IMR-90 (cell line): ENCODE results near the gene TMEM176B. TPM values are rescaled to one million over a fixed set of nuclear protein-coding genes. Genes with fewer than 3 reads are reported as not detected.

Experiments
- ATAC-seq: fragments of 200-7000 bp; cut with Tn5 transposase; 2 replicates; pipeline ENCODE4 v1.9.1; 2020; ENCODE audit warnings: low read depth, mild to moderate bottlenecking, moderate library complexity
- BruUV-seq: library from RNA; stranded (reverse); fragments of 400-500 nt; replicated peaks from 2 replicates; lab custom pipeline; 2021; lab: Mats Ljungman, UMichigan
- CTCF ChIA-PET: fragments of 300-600 bp; formaldehyde crosslinking; extraction: SDS; loops from one replicate; lab custom pipeline; 2021; ENCODE audit warnings: antibody characterized with exemption; lab: Yijun Ruan, JAX
- POLR2A ChIA-PET: fragments of 300-600 bp; sonication (Branson Sonifier 250); formaldehyde crosslinking; loops from one replicate; lab custom pipeline; 2022; ENCODE audit warnings: antibody characterized with exemption; ENCODE audit not compliant: unreplicated experiment; lab: Charles Lee
- DNase-seq: peaks from one replicate; pipeline ENCODE4 v3.0.0; 2013
- H2AFZ ChIP-seq: replicated peaks from 2 replicates; pipeline ENCODE3; 2013; ENCODE audit warnings: low read length, mild to moderate bottlenecking; ENCODE audit not compliant: poor library complexity
- H2AK5ac ChIP-seq: 2 replicates; pipeline ENCODE4 v1.6.1; 2013; ENCODE audit warnings: low read depth, low read length, inconsistent platforms
- H2AK9ac ChIP-seq: replicated peaks from 2 replicates; pipeline ENCODE3; 2013; ENCODE audit warnings: mild to moderate bottlenecking, low read depth, low read length, moderate library complexity; ENCODE audit not compliant: poor library complexity
- H2BK120ac ChIP-seq: 2 replicates; pipeline ENCODE4 v1.6.1; 2013; ENCODE audit warnings: low read depth, low read length, inconsistent platforms
- H2BK15ac ChIP-seq: 3 replicates; pipeline ENCODE4 v1.6.1; 2013; ENCODE audit warnings: low read depth, low read length, inconsistent platforms
- H2BK20ac ChIP-seq: 2 replicates; pipeline ENCODE4 v1.6.1; 2013; ENCODE audit warnings: low read depth, mild to moderate bottlenecking, inconsistent platforms, low read length, moderate library complexity
- H2BK5ac ChIP-seq: 2 replicates; pipeline ENCODE4 v1.6.1; 2013; ENCODE audit warnings: mild to moderate bottlenecking, low read depth, low read length, inconsistent platforms; ENCODE audit not compliant: poor library complexity, severe bottlenecking
- H3K14ac ChIP-seq: replicated peaks from 2 replicates; pipeline ENCODE4 v1.6.1; 2013; ENCODE audit warnings: low read depth, low read length, inconsistent platforms
- H3K18ac ChIP-seq: 2 replicates; pipeline ENCODE4 v1.6.1; 2013; ENCODE audit warnings: low read depth, low read length, control low read depth
- H3K23ac ChIP-seq: 2 replicates; pipeline ENCODE4 v1.6.1; 2013; ENCODE audit warnings: low read depth, low read length, inconsistent platforms
- H3K27ac ChIP-seq: 2 replicates; pipeline ENCODE4 v1.5.1; 2013; ENCODE audit warnings: mild to moderate bottlenecking, control low read depth, low read length; ENCODE audit not compliant: insufficient read depth
- H3K27me3 ChIP-seq: 2 replicates; pipeline ENCODE4 v1.6.1; 2013; ENCODE audit warnings: low read length; ENCODE audit not compliant: control insufficient read depth, insufficient read depth
- H3K36me3 ChIP-seq: 2 replicates; pipeline ENCODE4 v1.6.1; 2013; ENCODE audit warnings: low read length, mixed read lengths; ENCODE audit not compliant: control insufficient read depth, insufficient read depth
- H3K4ac ChIP-seq: 2 replicates; pipeline ENCODE4 v1.6.1; 2013; ENCODE audit warnings: low read depth, low read length, inconsistent platforms
- H3K4me1 ChIP-seq: 2 replicates; pipeline ENCODE4 v1.6.1; 2013; ENCODE audit warnings: low read length, mixed read lengths; ENCODE audit not compliant: control insufficient read depth, insufficient read depth
- H3K4me2 ChIP-seq: 2 replicates; pipeline ENCODE4 v1.6.1; 2013; ENCODE audit warnings: low read depth, mild to moderate bottlenecking, control low read depth, low read length, moderate library complexity
- H3K4me3 ChIP-seq: 2 replicates; pipeline ENCODE4 v1.5.1; 2013; ENCODE audit warnings: low read depth, mild to moderate bottlenecking, control low read depth, low read length, moderate library complexity; ENCODE audit not compliant: insufficient read depth
- H3K56ac ChIP-seq: 2 replicates; pipeline ENCODE4 v1.6.1; 2013; ENCODE audit warnings: low read length, inconsistent platforms; ENCODE audit not compliant: insufficient read depth; ENCODE audit errors: extremely low read depth
- H3K79me1 ChIP-seq, 2 experiments: 2 replicates each; pipeline ENCODE4 v1.6.1; 2013; ENCODE audit warnings: low read length in 2 of 2, inconsistent platforms in 1 of 2, low read depth in 1 of 2
- H3K9ac ChIP-seq: 2 replicates; pipeline ENCODE4 v1.6.1; 2013; ENCODE audit warnings: low read depth, low read length, control low read depth
- H3K9me1 ChIP-seq: 2 replicates; pipeline ENCODE4 v1.6.1; 2013; ENCODE audit warnings: low read length, inconsistent platforms; ENCODE audit not compliant: insufficient read depth
- H3K9me3 ChIP-seq: 2 replicates; pipeline ENCODE4 v1.6.1; 2013; ENCODE audit warnings: low read length; ENCODE audit not compliant: control insufficient read depth, insufficient read depth
- H4K20me1 ChIP-seq: 2 replicates; pipeline ENCODE4 v1.6.1; 2013; ENCODE audit warnings: low read length, inconsistent platforms; ENCODE audit not compliant: insufficient read depth
- H4K5ac ChIP-seq: 2 replicates; pipeline ENCODE4 v1.6.1; 2013; ENCODE audit warnings: mild to moderate bottlenecking, low read depth, low read length, control low read depth
- H4K8ac ChIP-seq, 2 experiments: 2 replicates each; pipeline ENCODE4 v1.6.1; 2013; ENCODE audit warnings: low read depth in 2 of 2, low read length in 2 of 2, control low read depth in 1 of 2, inconsistent platforms in 1 of 2
- H4K91ac ChIP-seq: 2 replicates; pipeline ENCODE4 v1.6.1; 2013; ENCODE audit warnings: low read depth, low read length, inconsistent platforms; ENCODE audit not compliant: insufficient read depth
- CEBPB ChIP-seq: IDR thresholded peaks from 2 replicates; pipeline ENCODE4 v1.6.1; 2012; ENCODE audit warnings: low read depth, low read length, improper control_type of control experiment
- WGBS, 2 experiments: methylation state at CpG; one replicate each; pipeline versions ENCODE4 v1.1.5 to v1.1.7; 2013; ENCODE audit warnings: missing lambda C conversion rate in 2 of 2; ENCODE audit not compliant: insufficient read length in 1 of 2; ENCODE audit errors: extremely low coverage in 2 of 2; 5-methylcytosine and 5-hydroxymethylcytosine counted together
- dilution Hi-C: fragments of 300-500 bp; cut with HindIII; formaldehyde crosslinking; loops from one replicate; pipeline ENCODE4 v1.14.3; 2018; ENCODE audit warnings: low sequenced_read_pairs; ENCODE audit not compliant: unreplicated experiment
- in situ Hi-C: fragments of 300-500 bp; cut with MboI; formaldehyde crosslinking; loops from 3 replicates; pipeline ENCODE4 v1.14.3; 2019; ENCODE audit warnings: low sequenced_read_pairs, inconsistent platforms, mixed read lengths
- intact Hi-C: fragments of 100-400 bp; cut with micrococcal nuclease; formaldehyde crosslinking; loops from 2 replicates; pipeline ENCODE4 v1.10.0; 2022
- polyA plus RNA-seq, 3 experiments: library from polyadenylated mRNA; depleted of rRNA; stranded (reverse); fragments of >200 nt; gene quantifications; 2 replicates each; pipeline ENCODE4 v1.2.3, GENCODE V29; 2012; ENCODE audit warnings: low replicate concordance in 1 of 3
- total RNA-seq: library from RNA; depleted of rRNA; stranded (reverse); fragments of >200 nt; gene quantifications from 2 replicates; pipeline ENCODE4 v1.2.3, GENCODE V29; 2012

The TMEM176B gene
- total and polyA plus RNA-seq, 2 of the 4 experiments (the other 2 are of a cell fraction), result not detected

DNA sequence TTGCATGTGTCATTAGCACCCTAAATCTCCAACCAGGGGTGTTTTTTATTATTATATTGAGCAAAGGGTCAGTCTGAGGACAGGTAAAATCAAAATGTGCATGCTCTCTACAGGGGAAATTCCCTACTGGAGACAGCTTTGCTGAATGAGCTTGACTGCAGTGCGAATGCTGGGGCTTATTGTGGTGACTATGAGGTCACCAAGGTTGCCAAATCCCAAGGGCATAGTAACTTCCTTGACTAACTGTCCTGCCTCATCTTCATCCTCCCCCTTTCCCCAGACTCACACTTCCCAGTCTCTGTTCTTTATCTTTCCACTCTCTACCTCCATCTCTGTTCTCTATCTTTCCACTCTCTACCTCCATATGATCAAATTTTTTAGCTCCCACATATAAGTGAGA lies 29.3 kb upstream of the TMEM176B start:
- no peak for ATAC-seq
- Histone ChIP-seq H4K5ac (no peak overlapping the region), H2BK5ac (no peak overlapping the region), H3K79me1 (no peaks in the 10 kb centered on the region), H3K9ac (no peak overlapping the region), H3K4me1 (no peaks in the 10 kb centered on the region), H3K4me3 (no peak overlapping the region), H2BK15ac (no peak overlapping the region), H3K9me3 (no peaks in the 10 kb centered on the region; the same call in 1 of the 2 replicates), H3K36me3 (no peaks in the 10 kb centered on the region), H2BK20ac (no peak overlapping the region), H2AK5ac (no peak overlapping the region), H4K8ac (no peak overlapping the region), H2BK120ac (no peak overlapping the region), H3K14ac (no peak overlapping the region), H4K91ac (no peak overlapping the region), H3K56ac (no peak overlapping the region), H2AFZ (no peak overlapping the region), H4K20me1 (no peaks in the 10 kb centered on the region), H3K23ac (no peak overlapping the region), H3K27me3 (no peaks in the 10 kb centered on the region; the same call in 1 of the 2 replicates), H3K27ac (no peak overlapping the region), H3K18ac (no peak overlapping the region), H3K9me1 (no peaks in the 10 kb centered on the region), H2AK9ac (no peak overlapping the region), H3K4ac (no peak overlapping the region), H3K4me2 (no peak overlapping the region)
- no peak for TF ChIP-seq CEBPB
- in situ Hi-C loops (no loop called here), dilution Hi-C loops (no loop called here), intact Hi-C loops (no loop called here)
- no peak for DNase-seq
- no CpG with 5 or more reads among the region's 1 CpG for WGBS, 2 experiments
- no TSS peak for BruUV-seq
- POLR2A ChIA-PET, result no interaction called here
- CTCF ChIA-PET, result no interaction called here
